Nephron (organoid): Measurements from ENCODE around the gene NCBP1.
A peak's percentile ranks its signal among the peaks of the same experiment; 100 is the strongest.
"Not testable (repeated sequence)": the region's sequence is repeated elsewhere in the genome, so short reads cannot be mapped to it uniquely, and the experiment has no call there.

Experiments used
- H3K27ac Mint-ChIP-seq, 3 experiments: 2 replicates each; pipeline ENCODE4 v1.8.0; 2020; ENCODE audit warnings: mixed read lengths in 3 of 3, mild to moderate bottlenecking in 2 of 3, moderate library complexity in 1 of 3
- H3K27me3 Mint-ChIP-seq: 2 replicates; pipeline ENCODE4 v1.8.0; 2021; ENCODE audit warnings: low read depth, mild to moderate bottlenecking, moderate library complexity, mixed read lengths
- H3K36me3 Mint-ChIP-seq: 2 replicates; pipeline ENCODE4 v1.8.0; 2020; ENCODE audit warnings: low read depth, mixed read lengths
- H3K4me1 Mint-ChIP-seq: 2 replicates; pipeline ENCODE4 v1.8.0; 2020; ENCODE audit warnings: mixed read lengths
- H3K4me3 Mint-ChIP-seq, 3 experiments: 2 replicates each; pipeline ENCODE4 v1.8.0; 2020; ENCODE audit warnings: mild to moderate bottlenecking in 3 of 3, mixed read lengths in 3 of 3, moderate library complexity in 2 of 3
- H3K9me3 Mint-ChIP-seq: 2 replicates; pipeline ENCODE4 v1.8.0; 2020; ENCODE audit warnings: mixed read lengths
- CTCF ChIP-seq, 3 experiments: fragments of 200-600 bp; sonication (generic); IDR thresholded peaks; one replicate each; pipeline ENCODE4 v1.5.0; 2021; ENCODE audit warnings: antibody characterized with exemption in 3 of 3; ENCODE audit not compliant: unreplicated experiment in 3 of 3

Gene NCBP1

GRCh38 chr9:97602430-97602829 is 31.2 kb upstream of the NCBP1 start:
- Mint-ChIP-seq H3K27me3 (no peaks in the 10 kb centered on the region), H3K27ac (no peak overlapping the region), H3K9me3 (no peaks in the 10 kb centered on the region), H3K36me3 (peaks cover 55% of the 10 kb centered on the region), H3K4me1 (peaks cover 12% of the 10 kb centered on the region), H3K4me3 (no peak overlapping the region)
- no peak for TF ChIP-seq CTCF (IDR thresholded peaks at IDR 0.05; ENCODE audit: unreplicated experiment in 3 of 3)

- Mint-ChIP-seq H3K27me3 (no peaks in the 10 kb centered on the region), H3K27ac (no peak overlapping the region), H3K36me3 (peaks cover 64% of the 10 kb centered on the region), H3K4me3 (no peak overlapping the region), H3K9me3 (no peaks in the 10 kb centered on the region), H3K4me1 (peaks cover 8% of the 10 kb centered on the region)
- TF ChIP-seq CTCF (IDR thresholded peaks at IDR 0.05; ENCODE audit: unreplicated experiment in 3 of 3): no peak
Measured at GRCh38 chr9:97604901-97605645, 28.5 kb upstream of the NCBP1 start.

GRCh38 chr9:97615439-97616072 is 18.1 kb upstream of the NCBP1 start:
- Mint-ChIP-seq H3K4me1 (no peaks in the 10 kb centered on the region), H3K9me3 (peaks cover 4% of the 10 kb centered on the region), H3K4me3 (no peak overlapping the region), H3K27ac (no peak overlapping the region), H3K27me3 (no peaks in the 10 kb centered on the region), H3K36me3 (peaks cover 76% of the 10 kb centered on the region)
- peak; percentile 69 to 86 (median 81) for TF ChIP-seq CTCF (IDR thresholded peaks at IDR 0.05; ENCODE audit: unreplicated experiment in 3 of 3)

- H3K9me3 Mint-ChIP-seq: peaks cover 6% of the 10 kb centered on the region
- H3K4me1 Mint-ChIP-seq: no peaks in the 10 kb centered on the region
- no peak overlapping the region for H3K4me3 Mint-ChIP-seq
- TF ChIP-seq CTCF (IDR thresholded peaks at IDR 0.05; ENCODE audit: unreplicated experiment in 3 of 3): no peak
- peaks cover 85% of the 10 kb centered on the region for H3K36me3 Mint-ChIP-seq
- H3K27ac Mint-ChIP-seq: no peak overlapping the region
- no peaks in the 10 kb centered on the region for H3K27me3 Mint-ChIP-seq
Measured at GRCh38 chr9:97617939-97618416, 15.6 kb upstream of the NCBP1 start.

GRCh38 chr9:97620063-97620462 is 13.6 kb upstream of the NCBP1 start:
- H3K27me3 Mint-ChIP-seq, H3K4me1 Mint-ChIP-seq, H3K4me3 Mint-ChIP-seq, H3K27ac Mint-ChIP-seq: not testable (repeated sequence)
- Mint-ChIP-seq H3K9me3 (peaks cover 11% of the 10 kb centered on the region), H3K36me3 (peaks cover 94% of the 10 kb centered on the region)

GRCh38 chr9:97622483-97622882 is 11.1 kb upstream of the NCBP1 start:
- not testable (repeated sequence) for H3K4me3 Mint-ChIP-seq, H3K27me3 Mint-ChIP-seq, H3K4me1 Mint-ChIP-seq, H3K27ac Mint-ChIP-seq
- peaks cover 86% of the 10 kb centered on the region for H3K36me3 Mint-ChIP-seq
- H3K9me3 Mint-ChIP-seq: peaks cover 11% of the 10 kb centered on the region

GRCh38 chr9:97623946-97624345 is 9.7 kb upstream of the NCBP1 start:
- H3K4me3 Mint-ChIP-seq: no peak overlapping the region
- TF ChIP-seq CTCF (IDR thresholded peaks at IDR 0.05; ENCODE audit: unreplicated experiment in 3 of 3): no peak
- H3K9me3 Mint-ChIP-seq: peaks cover 11% of the 10 kb centered on the region
- H3K36me3 Mint-ChIP-seq: peaks cover 72% of the 10 kb centered on the region
- H3K27ac Mint-ChIP-seq: no peak overlapping the region
- H3K27me3 Mint-ChIP-seq: no peaks in the 10 kb centered on the region
- peaks cover 3% of the 10 kb centered on the region for H3K4me1 Mint-ChIP-seq
